A673 (cell line): ENCODE results near the gene CFAP61.

Experiments
- EZH2 ChIP-seq: fragments of 200-600 bp; sonication (generic); IDR thresholded peaks from 2 replicates; pipeline ENCODE4 v1.6.1; 2017; ENCODE audit warnings: borderline replicate concordance, low read depth, mild to moderate bottlenecking, mixed read lengths, antibody characterized with exemption, low read length; ENCODE audit not compliant: poor library complexity, severe bottlenecking
- TF ChIP-seq, protein P1 (sequence below): fragments of 300-800, 200-600 bp; sonication (generic); conservative IDR thresholded peaks from 2 replicates; pipeline ENCODE4 v1.5.1; 2017; ENCODE audit warnings: low read depth, mild to moderate bottlenecking, antibody characterized with exemption, low read length, moderate library complexity, mixed read lengths

DNA sequence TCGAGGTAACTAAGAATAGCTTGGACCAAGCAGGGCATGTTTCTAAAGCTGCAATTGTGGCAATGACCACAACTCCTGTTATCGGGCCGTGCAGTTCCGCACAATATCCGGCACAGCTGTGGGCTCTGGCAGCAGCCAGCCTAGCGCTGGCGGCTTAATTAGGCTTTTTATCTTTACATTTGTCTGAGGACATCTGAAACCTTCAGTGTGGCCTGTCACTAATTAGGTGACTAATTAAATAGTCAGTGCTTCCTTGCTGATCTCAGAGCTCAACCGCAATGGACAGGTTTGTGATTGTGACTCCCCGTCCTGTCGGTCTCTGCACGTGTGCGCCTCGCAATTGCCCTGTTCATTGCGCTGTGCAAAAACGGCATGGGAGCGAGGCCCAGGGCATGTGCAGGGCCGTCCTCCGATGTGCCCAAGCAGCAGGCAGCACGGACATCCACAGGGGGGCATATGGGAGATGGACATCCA, 180.7 kb downstream of the CFAP61 start:
- TF ChIP-seq, protein P1, sequence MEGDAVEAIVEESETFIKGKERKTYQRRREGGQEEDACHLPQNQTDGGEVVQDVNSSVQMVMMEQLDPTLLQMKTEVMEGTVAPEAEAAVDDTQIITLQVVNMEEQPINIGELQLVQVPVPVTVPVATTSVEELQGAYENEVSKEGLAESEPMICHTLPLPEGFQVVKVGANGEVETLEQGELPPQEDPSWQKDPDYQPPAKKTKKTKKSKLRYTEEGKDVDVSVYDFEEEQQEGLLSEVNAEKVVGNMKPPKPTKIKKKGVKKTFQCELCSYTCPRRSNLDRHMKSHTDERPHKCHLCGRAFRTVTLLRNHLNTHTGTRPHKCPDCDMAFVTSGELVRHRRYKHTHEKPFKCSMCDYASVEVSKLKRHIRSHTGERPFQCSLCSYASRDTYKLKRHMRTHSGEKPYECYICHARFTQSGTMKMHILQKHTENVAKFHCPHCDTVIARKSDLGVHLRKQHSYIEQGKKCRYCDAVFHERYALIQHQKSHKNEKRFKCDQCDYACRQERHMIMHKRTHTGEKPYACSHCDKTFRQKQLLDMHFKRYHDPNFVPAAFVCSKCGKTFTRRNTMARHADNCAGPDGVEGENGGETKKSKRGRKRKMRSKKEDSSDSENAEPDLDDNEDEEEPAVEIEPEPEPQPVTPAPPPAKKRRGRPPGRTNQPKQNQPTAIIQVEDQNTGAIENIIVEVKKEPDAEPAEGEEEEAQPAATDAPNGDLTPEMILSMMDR: no peak
- no peak for TF ChIP-seq EZH2
